GM19467 (cell line): ENCODE results near the gene CACNA1B.

Experiments
- ATAC-seq: cut with Tn5 transposase; IDR thresholded peaks from one replicate; pipeline ENCODE4 v1.9.1; 2021; ENCODE audit warnings: mild to moderate bottlenecking, moderate library complexity; ENCODE audit not compliant: unreplicated experiment

CACNA1B gene

DNA sequence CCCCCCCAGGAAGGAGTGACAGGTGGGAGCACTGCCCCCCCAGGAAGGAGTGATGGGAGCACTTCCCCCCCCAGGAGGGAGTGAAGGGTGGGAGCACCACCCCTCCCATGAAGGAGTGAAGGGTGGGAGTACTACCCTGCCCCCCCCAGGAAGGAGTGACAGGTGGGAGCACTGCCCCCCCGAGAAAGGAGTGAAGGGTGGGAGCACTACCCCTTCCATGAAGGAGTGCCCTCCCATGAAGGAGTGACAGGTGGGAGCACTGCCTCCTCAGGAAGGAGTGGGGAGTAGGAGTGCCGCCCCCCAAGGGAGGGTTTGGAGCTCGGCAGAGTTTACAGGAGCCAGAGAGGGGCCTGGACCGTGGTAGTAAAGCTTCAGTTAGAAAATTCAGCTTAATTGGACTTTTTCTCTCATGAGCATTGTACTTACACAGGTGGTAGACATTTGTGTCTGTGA is 100.7 kb downstream of the CACNA1B start:
- ATAC-seq = no peak

- no peak for ATAC-seq
Measured at GRCh38 chr9:137982200-137982599, 104.6 kb downstream of the CACNA1B start.

GRCh38 chr9:137984005-137984404 is 106.4 kb downstream of the CACNA1B start:
- ATAC-seq = no peak

DNA sequence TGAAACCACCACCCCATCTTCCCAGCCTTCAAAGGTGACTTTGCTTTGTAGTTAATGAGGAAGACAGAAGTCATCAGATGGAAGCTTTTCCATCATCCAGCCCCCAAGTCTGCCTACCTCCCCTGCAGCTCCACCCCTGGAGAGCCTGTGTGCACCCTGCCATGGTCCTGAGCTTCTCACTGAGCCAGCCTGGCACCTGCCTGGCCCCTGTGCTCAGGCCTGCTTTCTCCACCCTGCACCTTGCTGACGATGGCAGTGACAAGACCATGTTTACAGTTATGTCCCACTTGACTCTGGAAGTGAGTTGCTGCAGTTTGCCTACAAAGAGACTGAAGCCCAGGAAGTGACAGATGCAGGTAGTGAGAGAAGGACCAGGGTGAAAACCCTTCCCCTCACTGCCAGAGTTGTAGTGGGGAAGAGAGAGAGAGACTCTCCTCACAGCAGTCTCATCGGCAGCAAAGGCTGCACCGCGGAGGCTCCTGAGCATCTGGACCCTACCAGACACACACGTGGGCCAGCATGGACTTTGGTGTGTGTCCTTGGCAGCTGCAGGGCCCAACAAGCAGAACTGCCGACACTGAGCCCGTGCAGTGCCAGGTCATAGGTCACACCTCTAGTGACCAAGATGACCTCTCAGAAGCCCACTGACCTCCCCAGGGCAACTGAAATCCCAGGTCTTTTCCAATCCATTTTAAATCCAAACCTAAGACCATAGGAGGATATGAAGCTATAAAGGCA is 107.1 kb downstream of the CACNA1B start:
- no peak for ATAC-seq

DNA sequence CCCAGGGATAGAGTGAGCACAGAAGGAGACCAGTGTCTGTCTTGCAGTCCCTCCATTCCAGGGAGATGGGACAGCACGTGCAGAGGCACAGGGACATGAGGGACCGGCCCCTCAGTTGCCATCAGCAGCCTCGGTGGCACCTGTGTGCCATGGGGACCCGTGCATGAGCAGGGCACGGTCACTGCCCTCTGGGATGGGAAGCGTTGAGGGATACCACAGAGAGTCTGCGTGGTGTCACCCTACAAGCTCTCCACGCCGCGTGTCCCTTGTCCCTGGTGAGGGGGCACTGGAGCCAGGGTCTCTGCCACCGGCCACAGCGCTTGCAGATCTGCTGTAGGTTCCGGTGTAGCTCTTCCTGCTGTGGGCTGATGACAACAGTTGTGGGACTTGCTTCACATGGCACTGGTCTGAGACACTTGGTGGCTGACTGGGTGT is 108.1 kb downstream of the CACNA1B start:
- ATAC-seq = no peak

DNA sequence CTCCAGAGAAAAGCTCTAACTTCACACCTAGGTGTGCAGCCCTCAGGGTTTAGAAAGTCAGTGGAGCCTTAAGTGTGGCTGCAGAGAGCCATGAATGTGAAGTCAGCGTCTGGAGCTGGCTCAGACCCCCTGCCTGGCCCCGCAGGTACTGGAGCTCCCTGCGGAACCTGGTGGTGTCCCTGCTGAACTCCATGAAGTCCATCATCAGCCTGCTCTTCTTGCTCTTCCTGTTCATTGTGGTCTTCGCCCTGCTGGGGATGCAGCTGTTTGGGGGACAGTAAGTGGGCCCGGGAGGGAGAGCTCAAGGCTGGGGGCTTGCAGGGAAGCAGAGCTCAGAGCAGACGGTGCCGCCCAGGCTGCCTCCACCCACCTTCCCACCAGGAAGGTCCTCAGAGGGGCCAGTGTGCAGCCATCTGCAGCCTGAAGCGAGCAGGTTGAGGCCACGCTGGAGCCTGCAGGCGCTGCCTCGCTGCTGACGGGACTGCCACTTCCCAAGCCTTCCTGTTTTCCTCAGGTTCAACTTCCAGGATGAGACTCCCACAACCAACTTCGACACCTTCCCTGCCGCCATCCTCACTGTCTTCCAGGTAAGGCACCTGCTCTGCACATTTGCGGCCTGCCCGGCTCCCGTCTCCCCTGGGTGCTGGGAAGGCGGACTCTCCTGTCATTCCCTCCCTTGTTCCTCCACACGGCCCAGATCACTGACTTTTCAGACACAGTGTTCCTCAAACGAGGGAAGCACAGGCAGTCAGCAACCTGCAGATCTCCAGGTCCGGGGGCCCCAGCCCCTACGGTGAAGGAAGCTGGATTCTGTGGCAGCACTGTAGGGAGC is 108.9 kb downstream of the CACNA1B start:
- no peak for ATAC-seq

DNA sequence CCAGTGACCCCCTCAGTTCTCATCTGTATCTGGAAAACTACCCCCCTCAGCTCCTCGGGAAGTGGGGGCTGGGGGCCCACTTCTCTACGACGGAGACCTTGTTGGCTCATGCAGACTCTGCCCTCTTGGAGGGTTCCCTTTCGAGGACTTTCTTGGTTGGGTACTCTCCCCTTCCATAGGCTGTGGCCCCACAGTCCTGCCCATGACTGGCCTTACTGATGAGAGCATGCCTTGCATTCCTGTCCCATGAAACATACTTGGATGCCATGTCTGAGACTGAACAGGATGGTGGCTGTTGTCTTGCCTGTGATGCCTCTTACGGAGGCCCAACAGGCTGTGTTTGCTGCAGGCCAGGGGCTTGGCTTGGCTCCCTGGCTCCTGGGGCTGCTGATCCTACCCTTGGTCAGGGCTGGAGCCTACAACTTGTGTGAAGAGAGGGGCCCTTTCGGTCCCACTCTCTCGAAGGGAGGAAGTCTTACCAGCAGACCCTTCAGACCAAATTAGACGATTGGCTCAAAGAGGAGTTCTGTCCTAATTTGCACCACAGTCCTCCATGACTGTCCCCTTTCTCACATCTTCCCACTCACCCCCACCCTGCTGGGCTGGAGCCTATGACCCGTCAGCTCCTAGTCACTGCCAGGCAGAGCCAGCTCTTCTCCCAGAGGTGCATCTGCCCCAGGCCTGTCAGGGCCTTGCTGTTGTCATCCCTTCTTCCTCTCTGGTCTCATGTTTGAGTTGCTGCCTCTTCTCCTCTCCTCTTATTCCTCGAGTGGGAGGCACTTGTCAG is 109.9 kb downstream of the CACNA1B start:
- no peak for ATAC-seq

DNA sequence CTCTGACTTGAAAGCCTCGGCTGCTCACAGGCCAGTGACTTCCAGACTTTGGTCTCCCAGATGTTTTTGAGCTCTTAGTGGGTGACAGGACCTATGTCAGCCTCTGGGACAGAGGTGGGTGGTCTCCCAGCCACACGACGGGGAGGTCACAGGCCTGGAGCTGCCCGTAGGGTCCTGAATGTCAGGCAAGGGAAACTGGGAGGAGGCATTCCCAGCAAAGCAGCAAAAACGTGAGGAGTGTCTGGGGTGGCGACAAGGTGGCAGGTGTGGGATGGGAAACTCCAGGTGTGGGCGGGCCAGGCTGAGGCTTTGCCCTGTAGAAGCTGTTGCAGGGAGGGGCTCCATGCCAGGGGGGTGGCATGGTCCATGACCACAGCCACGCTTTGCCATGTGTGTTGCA is 110.5 kb downstream of the CACNA1B start:
- no peak for ATAC-seq

GRCh38 chr9:137988701-137989100 is 111.1 kb downstream of the CACNA1B start:
- ATAC-seq = no peak

DNA sequence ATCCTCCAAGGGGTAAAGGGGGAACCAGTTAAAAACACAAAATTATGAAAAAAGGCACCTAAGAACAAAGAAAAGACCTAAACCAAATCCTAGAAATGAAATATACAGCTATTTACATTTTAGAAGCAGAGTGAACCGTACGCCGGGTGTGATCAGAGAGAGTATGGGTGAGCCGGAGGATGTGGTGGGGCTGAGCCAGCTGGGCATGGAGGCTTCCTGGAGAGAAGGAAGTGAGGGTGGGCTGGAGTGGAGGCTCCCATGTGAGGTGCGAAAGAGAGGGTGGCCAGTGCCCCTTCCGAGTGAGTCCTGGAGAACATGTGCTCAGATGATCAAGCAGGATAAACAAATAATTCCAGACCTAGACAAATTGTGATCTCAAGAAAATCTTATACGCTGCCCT is 111.6 kb downstream of the CACNA1B start:
- ATAC-seq = no peak

GRCh38 chr9:137989999-137990715 is 112.6 kb downstream of the CACNA1B start:
- ATAC-seq = no peak

DNA sequence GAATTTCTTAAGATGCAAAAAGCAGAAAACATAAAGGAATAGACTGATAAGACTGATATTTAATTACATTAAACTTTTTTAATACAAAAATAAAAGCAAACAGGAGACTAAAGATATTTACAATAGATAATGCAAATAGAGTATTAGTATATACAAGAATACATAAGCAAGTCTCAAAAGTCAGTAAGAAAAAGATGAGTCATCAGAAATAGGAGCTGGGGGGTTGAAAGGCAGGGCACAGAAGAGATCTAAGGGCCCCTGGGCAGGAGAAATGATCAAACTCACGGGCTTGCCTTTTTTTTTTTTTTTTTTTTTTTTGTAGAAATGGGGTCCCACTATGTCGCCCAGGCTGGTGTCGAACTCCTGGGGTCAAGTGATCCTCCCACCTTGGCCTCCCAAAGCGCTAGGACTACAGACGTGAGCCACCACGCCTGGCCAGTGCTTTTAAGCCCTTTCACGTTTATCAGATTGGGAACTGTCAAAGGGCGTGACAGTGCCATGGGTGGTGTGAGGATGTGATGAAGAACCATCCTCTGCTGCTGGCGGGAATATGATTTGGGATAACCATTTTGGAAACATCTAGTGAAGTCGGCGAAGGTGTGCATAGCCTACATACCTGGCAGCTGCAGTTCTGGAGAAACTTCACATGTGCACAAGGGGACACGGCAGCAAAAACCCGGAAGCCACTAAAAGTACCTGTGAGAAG is 126.1 kb downstream of the CACNA1B start:
- ATAC-seq = no peak

DNA sequence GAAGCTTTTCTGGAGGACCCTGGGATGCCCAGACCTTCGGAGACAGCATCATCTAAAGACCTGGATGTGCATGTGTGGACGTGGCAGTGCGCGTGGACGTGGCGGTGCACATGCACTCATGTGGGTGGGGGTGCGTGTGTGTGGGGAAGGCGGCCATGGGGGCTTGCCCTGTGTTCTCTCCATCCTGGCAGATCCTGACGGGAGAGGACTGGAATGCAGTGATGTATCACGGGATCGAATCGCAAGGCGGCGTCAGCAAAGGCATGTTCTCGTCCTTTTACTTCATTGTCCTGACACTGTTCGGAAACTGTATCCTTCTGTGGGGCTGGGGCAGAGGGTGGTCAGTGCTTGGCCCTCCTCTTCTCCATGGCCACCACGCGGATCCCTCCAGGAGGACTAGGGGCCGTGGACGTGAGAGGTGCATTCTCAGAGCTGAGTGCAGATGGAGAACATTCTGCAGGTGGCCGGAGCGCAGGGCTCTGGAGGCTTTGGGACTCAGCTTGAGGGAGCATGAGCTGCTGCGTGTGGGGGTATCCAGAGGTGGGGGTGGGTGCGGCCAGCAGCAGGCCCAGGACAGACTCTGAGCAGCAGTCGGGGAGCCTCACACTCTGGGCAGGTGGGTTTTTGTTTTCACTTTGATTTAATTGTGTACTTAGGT is 129.1 kb downstream of the CACNA1B start:
- ATAC-seq = no peak

GRCh38 chr9:138007566-138007917 is 130.0 kb downstream of the CACNA1B start:
- no peak for ATAC-seq

DNA sequence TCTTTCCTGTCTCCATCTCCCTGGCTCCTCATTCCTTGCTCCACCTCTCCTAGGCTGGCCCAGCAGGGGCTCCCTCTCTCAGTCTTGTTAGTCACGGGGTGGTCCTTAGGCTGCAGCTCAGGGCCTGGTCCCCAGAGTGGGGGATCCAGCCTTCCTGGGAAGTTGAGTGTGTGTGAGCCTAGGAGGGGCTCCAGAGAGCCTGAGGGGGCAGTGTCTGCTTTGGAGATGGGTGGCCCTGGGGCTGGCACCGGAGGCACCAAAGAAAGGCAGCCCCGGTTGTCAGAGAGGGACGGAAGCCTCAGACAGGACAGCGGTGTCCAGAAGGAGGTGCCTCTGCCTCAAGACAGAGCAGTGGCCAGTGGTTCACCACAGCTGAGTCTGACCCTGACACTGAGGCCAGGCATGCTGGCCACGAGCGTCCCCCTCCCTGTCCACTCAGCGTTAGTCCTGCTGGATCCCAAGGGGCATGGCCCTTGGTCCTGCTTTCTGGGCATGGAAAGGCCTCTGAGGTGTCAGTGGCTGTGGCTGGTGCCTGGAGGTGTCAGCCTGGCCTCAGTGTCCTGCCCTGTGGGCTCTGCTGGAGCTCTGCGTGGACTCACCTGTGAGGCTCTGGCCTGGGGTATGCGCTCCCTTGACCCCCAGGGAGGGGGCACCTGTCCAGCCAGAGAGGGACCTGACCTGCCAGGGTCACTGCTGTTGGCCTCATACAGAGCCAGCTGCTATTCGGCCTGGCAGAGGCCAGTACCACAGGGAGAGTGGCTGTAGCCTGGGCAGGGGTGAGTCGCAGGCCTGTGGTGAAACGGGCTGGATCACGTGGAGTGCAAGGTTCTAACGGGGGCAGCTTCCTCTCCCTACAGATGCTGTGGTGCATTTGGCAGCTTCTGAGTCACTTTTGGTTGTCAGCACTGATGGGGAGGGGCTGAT is 130.6 kb downstream of the CACNA1B start:
- ATAC-seq = no peak

DNA sequence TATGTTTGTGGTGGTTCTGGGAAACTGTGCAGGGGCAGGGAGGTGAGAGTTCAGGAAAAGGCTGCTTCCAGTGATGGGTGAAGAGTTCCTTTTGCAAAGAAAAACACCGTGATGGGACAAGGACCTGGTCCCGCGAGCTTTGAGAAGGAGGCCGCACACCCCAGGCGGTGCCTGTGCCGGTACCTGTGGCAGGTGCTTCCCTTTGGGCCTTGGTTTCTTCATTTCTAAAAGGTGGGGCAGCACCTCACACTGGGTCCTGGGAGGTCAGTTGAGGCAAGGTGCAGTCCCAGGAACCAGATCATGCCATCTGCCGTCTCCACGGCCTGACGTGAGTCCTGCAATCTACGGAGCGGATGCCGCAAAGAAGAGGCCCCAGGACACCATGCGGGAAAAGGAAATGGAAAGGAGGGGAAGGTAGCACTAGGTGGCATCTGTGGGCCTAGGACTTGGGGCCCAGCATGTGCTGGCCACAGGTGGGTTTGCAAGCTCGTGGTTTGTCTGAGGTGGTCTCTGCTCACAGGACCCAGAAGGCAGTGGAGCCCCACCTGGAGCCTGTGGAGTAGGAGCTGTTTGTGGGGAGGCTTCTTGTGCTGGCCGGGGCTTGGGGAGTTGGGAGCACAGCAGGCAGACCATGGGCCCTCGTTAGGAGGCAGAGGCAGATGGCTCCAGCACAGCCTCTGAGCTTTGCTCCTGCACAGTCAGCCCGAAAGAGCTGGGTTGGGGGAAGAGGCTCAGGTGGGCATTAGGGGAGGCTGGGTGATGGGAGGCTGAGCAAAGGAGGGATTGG is 131.6 kb downstream of the CACNA1B start:
- no peak for ATAC-seq

- no peak for ATAC-seq
Measured at GRCh38 chr9:138009803-138010690, 132.5 kb downstream of the CACNA1B start.
